Measurements from ENCODE around the gene BEX4.

Gene BEX4

GRCh38 chrX:103197721-103198306, 17.1 kb upstream of the BEX4 start:
- TF ChIP-seq, protein P1, sequence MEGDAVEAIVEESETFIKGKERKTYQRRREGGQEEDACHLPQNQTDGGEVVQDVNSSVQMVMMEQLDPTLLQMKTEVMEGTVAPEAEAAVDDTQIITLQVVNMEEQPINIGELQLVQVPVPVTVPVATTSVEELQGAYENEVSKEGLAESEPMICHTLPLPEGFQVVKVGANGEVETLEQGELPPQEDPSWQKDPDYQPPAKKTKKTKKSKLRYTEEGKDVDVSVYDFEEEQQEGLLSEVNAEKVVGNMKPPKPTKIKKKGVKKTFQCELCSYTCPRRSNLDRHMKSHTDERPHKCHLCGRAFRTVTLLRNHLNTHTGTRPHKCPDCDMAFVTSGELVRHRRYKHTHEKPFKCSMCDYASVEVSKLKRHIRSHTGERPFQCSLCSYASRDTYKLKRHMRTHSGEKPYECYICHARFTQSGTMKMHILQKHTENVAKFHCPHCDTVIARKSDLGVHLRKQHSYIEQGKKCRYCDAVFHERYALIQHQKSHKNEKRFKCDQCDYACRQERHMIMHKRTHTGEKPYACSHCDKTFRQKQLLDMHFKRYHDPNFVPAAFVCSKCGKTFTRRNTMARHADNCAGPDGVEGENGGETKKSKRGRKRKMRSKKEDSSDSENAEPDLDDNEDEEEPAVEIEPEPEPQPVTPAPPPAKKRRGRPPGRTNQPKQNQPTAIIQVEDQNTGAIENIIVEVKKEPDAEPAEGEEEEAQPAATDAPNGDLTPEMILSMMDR (IDR thresholded peaks at IDR 0.05) = no peak

GRCh38 chrX:103201041-103201440, 13.9 kb upstream of the BEX4 start:
- TF ChIP-seq, protein P1 (IDR thresholded peaks at IDR 0.05) = no peak

DNA sequence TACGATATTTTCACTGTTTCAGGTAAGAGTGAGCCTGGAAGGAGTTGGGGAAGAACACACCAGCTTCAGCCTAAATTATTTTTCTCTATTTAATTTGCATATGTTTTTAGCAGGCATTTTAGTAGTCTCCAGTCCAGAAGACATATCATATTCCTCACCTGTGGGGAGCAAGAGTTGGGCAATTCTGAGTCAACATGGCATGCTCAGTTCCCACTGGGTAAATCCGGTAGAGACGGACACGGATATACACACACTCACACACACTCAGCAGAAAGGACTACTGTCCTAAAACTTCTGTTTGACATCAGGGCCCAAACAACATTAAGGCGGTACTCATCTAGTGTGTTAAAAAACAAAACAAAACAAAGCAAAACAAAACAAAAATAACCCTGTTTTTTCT, 4.9 kb upstream of the BEX4 start:
- TF ChIP-seq, protein P1 (IDR thresholded peaks at IDR 0.05) = no peak

DNA sequence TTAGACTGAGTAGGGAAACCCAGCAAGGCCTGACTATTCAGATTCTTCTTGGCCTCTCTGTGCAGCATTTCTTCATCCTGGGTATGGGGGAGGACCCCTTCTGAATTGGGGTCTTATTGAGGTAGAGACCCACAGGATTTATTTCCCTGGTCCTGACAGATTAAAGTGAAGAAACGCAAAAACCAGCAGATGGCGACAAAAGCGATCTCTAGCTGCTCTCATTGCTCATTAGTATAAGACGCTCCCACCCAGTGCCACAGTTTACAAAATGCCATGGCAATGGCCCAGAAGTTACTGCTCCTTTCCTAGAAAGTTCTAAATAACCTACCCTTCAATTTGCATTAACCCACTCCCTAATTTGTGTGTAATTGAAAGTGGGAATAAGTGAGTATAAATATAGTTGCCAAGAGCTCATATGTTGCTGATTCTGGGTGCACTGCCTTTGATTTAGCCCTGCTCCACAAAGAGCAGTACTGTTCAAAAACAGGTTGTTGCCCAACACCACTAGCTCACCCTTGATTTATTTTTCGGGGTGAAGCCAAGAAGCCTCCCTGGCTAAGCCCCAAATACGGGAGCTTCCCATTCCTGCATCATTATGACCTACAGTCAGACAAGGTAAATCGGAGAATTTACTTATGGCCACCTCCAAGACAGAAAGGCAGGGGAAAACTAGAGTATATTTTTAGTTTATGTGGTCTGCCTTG, 3.7 kb upstream of the BEX4 start:
- TF ChIP-seq, protein P1 (IDR thresholded peaks at IDR 0.05) = peak; percentile 51; the same call in 1 of the 2 replicates

- TF ChIP-seq, protein P1 (IDR thresholded peaks at IDR 0.05) = no peak
These were observed 2.0 kb upstream of the BEX4 start for GRCh38 chrX:103212749-103213457.

DNA sequence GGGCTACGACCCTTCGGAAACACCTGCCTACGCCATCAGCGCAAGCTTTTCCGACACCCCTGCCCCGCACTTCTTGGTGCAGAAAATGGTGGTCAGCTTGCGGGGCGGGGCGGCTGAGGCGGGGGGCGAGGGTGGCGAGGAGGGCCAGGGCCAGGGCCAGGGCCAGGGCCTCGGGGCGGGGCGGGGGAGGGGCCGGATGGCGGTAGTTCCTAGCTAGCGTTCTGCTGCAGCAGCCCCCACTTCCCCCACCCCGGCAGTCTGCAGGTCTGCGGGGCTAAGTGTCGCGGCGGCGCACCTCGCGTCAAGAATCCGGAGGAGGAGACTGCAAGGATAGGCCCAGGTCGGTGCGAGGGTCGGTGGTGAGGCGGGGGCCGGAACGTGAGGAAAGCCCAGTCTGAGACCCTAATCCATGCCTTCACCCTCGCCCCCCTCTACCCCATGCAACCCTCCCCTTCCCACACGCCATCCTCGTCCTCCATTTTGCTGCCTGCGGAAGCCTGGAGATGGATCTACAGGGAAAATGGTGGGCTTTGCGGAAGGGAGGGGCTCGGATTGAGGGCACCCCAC, 600 bp downstream of the BEX4 start:
- TF ChIP-seq, protein P1 (IDR thresholded peaks at IDR 0.05) = no peak

GRCh38 chrX:103220511-103221323, 5.8 kb downstream of the BEX4 start:
- TF ChIP-seq, protein P1 (IDR thresholded peaks at IDR 0.05) = no peak

All from LNCAP (cell line).